GM13976 (cell line): ENCODE data around the gene CCDC127.
"Not testable (repeated sequence)": the region's sequence is repeated elsewhere in the genome, so short reads cannot be mapped to it uniquely, and the experiment has no call there.

ENCODE experiments used
- DNase-seq: peaks from one replicate; pipeline ENCODE4 v3.0.0; 2012; ENCODE audit warnings: low spot score
- in situ Hi-C: fragments of 300-500 bp; cut with MboI; formaldehyde crosslinking; loops from one replicate; pipeline ENCODE4 v1.12.0; 2022; ENCODE audit warnings: low sequenced_read_pairs, mixed read lengths, inconsistent platforms; ENCODE audit not compliant: unreplicated experiment
- TF ChIP-seq, protein P1 (sequence below): IDR thresholded peaks from 2 replicates; pipeline ENCODE4 v1.5.1; 2012; ENCODE audit warnings: borderline replicate concordance, mild to moderate bottlenecking; ENCODE audit not compliant: insufficient read depth; ENCODE audit errors: extremely low read depth, missing control alignments, control extremely low read depth

The CCDC127 gene, protein sequence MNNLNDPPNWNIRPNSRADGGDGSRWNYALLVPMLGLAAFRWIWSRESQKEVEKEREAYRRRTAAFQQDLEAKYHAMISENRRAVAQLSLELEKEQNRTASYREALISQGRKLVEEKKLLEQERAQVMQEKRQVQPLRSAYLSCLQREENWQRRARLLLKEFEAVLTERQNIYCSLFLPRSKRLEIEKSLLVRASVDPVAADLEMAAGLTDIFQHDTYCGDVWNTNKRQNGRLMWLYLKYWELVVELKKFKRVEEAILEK

DNA sequence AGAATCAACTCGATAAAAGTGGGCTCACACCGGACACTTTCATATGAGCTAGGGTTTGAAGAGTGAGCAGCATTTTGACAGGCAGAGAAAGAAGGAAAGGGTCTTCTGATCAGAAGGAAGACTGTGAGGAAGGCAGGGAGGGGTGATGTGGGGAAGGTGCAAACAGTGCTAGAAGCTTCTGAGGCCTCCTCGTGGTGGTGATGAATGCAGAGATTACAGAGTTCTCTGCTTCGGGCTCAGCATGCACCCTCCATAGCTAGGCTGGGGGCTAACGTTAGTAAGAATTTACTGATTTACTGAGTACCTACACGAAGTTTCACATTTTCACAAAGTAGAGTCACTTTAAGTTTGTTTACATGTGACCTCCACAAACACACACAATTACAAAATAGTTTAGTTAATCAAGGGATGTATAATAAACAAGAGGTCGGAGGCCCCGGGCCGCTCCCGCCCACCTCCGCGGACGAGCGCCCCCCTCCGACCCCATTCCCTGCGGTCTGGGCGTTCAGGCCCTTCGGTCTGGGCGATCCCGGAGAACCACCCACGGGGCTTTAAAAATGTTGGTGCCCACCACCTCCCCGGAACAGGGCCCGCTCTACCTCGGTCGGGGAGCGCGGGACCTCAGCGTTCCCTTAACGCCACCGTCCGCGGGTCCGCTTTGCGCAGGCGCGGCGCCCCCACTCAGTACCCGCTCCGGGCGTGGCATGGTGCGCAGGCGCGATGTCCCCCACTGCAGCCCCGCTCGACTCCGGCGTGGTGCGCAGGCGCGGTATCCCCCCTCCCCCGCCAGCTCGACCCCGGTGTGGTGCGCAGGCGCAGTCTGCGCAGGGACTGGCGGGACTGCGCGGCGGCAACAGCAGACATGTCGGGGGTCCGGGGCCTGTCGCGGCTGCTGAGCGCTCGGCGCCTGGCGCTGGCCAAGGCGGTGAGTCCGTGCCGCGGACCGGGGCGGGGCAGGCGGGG lies at the start of gene CCDC127, which contains the start of gene SDHA:
CCDC127 (minus strand) TSS at position 660 of the 963 bp plus-strand sequence. CDS start 1,304 bp downstream, outside the sequence.
SDHA (plus strand) TSS at position 827 of the 963 bp plus-strand sequence; CDS start at position 863, 36 bp downstream.
- TF ChIP-seq, protein P1, sequence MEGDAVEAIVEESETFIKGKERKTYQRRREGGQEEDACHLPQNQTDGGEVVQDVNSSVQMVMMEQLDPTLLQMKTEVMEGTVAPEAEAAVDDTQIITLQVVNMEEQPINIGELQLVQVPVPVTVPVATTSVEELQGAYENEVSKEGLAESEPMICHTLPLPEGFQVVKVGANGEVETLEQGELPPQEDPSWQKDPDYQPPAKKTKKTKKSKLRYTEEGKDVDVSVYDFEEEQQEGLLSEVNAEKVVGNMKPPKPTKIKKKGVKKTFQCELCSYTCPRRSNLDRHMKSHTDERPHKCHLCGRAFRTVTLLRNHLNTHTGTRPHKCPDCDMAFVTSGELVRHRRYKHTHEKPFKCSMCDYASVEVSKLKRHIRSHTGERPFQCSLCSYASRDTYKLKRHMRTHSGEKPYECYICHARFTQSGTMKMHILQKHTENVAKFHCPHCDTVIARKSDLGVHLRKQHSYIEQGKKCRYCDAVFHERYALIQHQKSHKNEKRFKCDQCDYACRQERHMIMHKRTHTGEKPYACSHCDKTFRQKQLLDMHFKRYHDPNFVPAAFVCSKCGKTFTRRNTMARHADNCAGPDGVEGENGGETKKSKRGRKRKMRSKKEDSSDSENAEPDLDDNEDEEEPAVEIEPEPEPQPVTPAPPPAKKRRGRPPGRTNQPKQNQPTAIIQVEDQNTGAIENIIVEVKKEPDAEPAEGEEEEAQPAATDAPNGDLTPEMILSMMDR, result peak; percentile 25
- peak; percentile 100 for DNase-seq
- in situ Hi-C loops, result not testable (repeated sequence)

DNA sequence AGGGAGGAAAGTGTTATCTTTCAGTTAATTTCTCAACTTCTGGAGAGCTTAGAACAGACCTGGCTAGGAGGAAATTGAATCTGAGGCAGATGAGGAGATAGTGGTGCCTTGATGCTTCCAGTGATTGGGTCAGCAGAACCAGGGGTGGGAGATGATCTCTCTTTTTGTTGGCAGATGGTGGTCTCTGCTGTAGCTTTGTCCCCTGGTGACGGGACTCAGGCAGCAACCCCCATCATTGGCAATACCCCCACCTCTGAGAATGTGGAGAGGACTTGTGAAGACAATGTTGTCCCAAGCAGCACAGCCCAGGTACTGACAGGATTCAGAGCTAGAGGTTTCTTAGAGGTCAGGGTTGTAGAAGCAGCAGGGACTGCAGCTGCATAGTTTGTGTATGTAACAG lies 49.8 kb upstream of the CCDC127 start:
- DNase-seq, result no peak
- in situ Hi-C loops, result no loop called here
- TF ChIP-seq, protein P1, result no peak

DNA sequence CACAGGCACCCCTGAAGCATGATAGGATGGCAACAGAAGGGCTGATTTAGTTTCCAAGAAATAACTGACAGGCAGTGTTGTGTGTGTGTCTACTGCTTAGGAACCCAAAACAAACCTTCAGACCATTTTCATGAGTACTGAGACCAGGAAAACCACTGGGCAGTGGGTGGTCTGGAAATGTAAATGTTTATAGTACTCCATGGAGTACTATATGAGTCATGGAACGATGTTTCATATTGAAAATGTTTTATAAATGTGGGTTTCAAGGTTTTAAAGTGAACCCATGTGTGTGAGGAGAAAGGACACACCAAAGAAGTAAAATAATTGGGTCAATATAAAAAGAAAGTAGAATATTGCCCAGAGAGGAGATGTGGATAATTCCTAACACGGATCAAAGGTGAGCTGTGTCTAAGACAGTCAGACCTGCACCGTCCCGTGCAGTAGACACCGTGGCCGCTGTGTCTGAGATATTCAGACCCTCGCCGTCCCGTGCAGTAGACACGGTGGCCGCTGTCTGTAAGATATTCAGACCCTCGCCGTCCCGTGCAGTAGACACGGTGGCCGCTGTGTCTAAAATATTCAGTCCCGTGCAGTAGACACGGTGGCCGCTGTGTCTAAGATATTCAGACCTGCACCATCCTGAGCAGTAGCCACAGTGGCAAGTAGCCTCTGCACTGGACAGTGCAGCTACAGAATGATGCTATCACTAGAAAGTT lies 48.5 kb upstream of the CCDC127 start:
- DNase-seq, in situ Hi-C loops: not testable (repeated sequence)

DNA sequence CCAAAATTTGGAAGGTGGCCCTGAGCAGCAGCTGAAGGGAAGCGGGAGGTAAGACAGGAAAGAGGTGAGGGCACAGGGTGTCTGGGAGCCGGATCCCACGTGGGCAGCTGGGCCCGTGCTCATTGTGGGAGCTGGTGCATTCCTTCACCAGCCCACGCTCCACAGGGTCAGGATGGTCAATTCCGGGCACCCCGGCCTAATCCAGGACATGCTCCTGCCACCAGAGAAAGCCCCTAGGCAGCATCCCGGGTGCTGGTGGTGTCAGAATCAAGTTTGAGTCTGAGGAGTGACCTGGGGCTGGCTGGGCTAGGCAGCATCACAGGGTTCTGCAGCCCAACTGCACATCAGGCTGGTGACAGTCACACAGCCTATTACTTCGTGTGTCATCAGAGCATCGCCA lies 46.4 kb upstream of the CCDC127 start:
- in situ Hi-C loops, result no loop called here
- no peak for DNase-seq
- TF ChIP-seq, protein P1, result no peak

DNA sequence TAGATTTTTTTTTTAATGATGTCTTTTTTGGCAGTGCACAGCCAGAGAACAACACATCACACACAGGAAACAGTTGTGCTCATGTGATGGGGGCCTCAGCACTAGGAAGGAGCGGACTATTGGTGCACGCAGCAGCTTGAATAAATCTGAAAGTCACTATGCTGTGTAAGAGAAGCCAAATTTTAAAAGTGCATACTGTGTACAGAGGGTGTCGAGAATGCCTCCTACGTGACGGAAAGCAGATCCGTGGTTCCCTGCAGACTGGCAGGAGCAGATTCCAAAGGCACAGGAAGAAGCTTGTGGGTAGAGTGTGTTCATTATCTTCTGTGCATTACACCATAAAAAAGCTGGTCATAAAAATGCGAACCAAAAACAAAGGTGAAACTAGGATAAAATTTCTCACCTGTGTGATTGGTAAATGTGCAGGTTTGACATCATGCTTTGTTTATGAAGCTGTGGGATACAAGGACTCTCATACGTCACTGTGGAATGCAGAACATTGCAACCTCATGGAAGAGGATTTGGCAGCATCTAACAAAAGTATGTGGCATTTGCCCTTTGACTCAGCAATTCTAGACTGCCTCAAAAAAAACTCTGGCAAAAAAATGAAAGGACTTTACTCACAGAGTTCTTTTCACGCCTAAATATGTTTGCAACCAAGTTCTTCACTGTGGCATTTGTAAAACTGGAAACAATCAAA lies 45.5 kb upstream of the CCDC127 start:
- DNase-seq, in situ Hi-C loops: not testable (repeated sequence)

DNA sequence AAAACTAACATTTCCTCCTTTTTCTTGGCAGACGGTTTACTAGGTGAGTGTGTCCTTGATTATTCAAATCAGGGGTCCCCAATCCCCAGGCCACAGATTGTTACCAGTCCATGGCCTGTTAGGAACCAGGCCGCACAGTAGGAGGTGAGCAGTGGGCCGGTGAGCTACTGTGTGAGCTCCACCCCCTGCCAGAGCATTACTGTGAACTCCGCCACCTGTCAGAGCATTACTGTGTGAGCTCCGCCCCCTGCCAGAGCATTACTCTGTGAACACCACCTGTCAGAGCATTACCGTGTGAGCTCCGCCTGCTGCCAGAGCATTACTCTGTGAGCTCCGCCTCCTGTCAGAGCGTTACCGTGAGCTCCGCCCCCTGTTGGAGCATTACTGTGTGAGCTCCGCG lies 39.2 kb upstream of the CCDC127 start:
- DNase-seq, result no peak
- in situ Hi-C loops, result no loop called here
- TF ChIP-seq, protein P1, result no peak

DNA sequence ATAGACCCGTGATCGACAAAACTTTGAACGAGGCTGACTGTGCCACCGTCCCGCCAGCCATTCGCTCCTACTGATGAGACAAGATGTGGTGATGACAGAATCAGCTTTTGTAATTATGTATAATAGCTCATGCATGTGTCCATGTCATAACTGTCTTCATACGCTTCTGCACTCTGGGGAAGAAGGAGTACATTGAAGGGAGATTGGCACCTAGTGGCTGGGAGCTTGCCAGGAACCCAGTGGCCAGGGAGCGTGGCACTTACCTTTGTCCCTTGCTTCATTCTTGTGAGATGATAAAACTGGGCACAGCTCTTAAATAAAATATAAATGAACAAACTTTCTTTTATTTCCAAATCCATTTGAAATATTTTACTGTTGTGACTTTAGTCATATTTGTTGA lies 38.4 kb upstream of the CCDC127 start:
- DNase-seq, in situ Hi-C loops: not testable (repeated sequence)

DNA sequence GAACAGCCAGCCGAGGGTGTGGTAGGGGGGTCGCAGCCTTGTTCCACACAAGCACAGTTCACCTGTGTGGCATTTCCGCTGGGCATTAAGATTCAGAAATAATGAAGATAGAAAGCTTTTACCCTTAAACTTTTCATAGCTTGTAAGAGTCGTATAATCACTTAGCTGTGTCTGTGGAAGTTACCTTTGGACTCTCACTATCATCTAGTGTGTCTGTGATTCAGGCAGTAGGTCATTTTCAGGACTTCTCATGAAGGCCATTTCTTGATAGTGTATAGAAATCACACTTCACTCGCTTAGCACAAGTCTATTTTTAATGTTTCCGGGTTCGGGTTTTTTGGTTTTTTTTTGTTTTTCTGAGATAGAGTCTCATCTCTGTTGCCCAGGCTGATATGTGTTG lies 37.2 kb upstream of the CCDC127 start:
- DNase-seq, result not testable (repeated sequence)

DNA sequence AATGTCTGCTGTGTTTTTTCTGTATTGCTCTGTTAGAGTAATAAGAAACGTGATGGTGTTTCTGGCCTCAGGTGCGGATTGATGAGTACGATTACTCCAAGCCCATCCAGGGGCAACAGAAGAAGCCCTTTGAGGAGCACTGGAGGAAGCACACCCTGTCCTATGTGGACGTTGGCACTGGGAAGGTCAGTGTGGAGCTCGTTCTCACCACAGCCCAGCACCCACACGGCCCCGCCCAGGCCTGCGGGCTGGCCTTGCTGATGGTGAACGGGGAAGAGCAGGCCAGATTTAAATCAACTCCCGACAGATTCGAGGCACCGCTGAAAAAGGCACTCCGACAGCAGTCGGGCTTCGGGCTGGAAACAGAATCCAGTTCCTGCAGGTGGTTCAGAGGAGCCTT lies 36.4 kb upstream of the CCDC127 start:
- DNase-seq, result not testable (repeated sequence)

More for the DNA sequence above, 37.2 kb upstream of the CCDC127 start:
- in situ Hi-C loops, result not testable (repeated sequence)

More for the DNA sequence above, 36.4 kb upstream of the CCDC127 start:
- in situ Hi-C loops, result not testable (repeated sequence)
